Activated B cell treated with CpG ODN at 0.5 μM for 24 hours (primary cell): ENCODE measurements around the gene KDM4C. TPM values are rescaled to one million over a fixed set of nuclear protein-coding genes. Genes with fewer than 3 reads are reported as not detected.
"Not testable (repeated sequence)": the region's sequence is repeated elsewhere in the genome, so short reads cannot be mapped to it uniquely, and the experiment has no call there.

Experiments used
- ATAC-seq: fragments of 200-7000 bp; cut with Tn5 transposase; one replicate; pipeline ENCODE4 v1.10.0; 2021; ENCODE audit warnings: low read depth, mild to moderate bottlenecking, moderate library complexity
- CTCF ChIA-PET: fragments of 350-600 bp; sonication (Branson Sonifier 250); formaldehyde crosslinking; loops from one replicate; lab custom pipeline; 2021; ENCODE audit warnings: antibody characterized with exemption; lab: Charles Lee
- POLR2A ChIA-PET: fragments of 350-600 bp; sonication (Branson Sonifier 250); formaldehyde crosslinking; loops from one replicate; lab custom pipeline; 2021; ENCODE audit warnings: antibody characterized with exemption; lab: Charles Lee
- DNase-seq: peaks from one replicate; pipeline ENCODE4 v3.0.0; 2022
- H3K27ac Mint-ChIP-seq: one replicate; pipeline ENCODE4 v1.8.0; 2020; ENCODE audit warnings: mixed read lengths
- H3K27me3 Mint-ChIP-seq: one replicate; pipeline ENCODE4 v1.8.0; 2021; ENCODE audit warnings: mixed read lengths
- H3K36me3 Mint-ChIP-seq: one replicate; pipeline ENCODE4 v1.8.0; 2021; ENCODE audit warnings: low read depth, mixed read lengths
- H3K4me1 Mint-ChIP-seq: one replicate; pipeline ENCODE4 v1.8.0; 2021; ENCODE audit warnings: mixed read lengths
- H3K4me3 Mint-ChIP-seq: one replicate; pipeline ENCODE4 v1.8.0; 2020; ENCODE audit warnings: mild to moderate bottlenecking, mixed read lengths
- H3K9me3 Mint-ChIP-seq: one replicate; pipeline ENCODE4 v1.8.0; 2020; ENCODE audit warnings: mixed read lengths
- intact Hi-C: fragments of 100-400 bp; cut with micrococcal nuclease; formaldehyde crosslinking; loops from one replicate; pipeline ENCODE4 v1.15.1; 2024
- total RNA-seq: library from RNA; stranded (reverse); gene quantifications from 2 replicates; pipeline ENCODE4 v1.2.3, GENCODE V29; 2022
- TF ChIP-seq, protein P1 (sequence below): fragments of 200-600 bp; IDR thresholded peaks from one replicate; pipeline ENCODE4 v1.8.0; 2022; ENCODE audit warnings: antibody characterized with exemption, mild to moderate bottlenecking

KDM4C gene
- total RNA-seq, 1 donor from 2014 or later: 113 TPM

DNA sequence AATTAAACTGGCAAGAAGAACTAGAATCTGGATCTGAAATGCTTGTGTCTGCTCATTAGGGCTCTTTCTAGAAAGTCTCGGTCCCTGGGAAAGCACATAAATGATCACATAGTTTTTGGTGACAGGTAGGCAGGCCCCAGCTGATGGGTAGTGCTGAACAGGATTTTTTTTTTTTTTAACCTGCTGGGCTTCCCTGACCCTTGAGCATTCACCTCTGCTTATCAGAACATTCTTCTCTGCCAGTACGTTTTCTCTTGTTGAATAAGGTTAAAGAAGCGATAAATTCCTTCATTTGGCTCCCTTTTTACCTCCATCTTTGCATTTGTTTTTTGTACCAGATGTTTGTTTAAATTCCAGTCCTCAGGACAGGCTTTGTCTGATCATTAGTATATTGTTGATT is 8.8 kb downstream of the KDM4C start:
- ChIA-PET CTCF (no interaction called here), POLR2A (no interaction called here)
- no peak overlapping the region for H3K4me3 Mint-ChIP-seq
- TF ChIP-seq, protein P1, sequence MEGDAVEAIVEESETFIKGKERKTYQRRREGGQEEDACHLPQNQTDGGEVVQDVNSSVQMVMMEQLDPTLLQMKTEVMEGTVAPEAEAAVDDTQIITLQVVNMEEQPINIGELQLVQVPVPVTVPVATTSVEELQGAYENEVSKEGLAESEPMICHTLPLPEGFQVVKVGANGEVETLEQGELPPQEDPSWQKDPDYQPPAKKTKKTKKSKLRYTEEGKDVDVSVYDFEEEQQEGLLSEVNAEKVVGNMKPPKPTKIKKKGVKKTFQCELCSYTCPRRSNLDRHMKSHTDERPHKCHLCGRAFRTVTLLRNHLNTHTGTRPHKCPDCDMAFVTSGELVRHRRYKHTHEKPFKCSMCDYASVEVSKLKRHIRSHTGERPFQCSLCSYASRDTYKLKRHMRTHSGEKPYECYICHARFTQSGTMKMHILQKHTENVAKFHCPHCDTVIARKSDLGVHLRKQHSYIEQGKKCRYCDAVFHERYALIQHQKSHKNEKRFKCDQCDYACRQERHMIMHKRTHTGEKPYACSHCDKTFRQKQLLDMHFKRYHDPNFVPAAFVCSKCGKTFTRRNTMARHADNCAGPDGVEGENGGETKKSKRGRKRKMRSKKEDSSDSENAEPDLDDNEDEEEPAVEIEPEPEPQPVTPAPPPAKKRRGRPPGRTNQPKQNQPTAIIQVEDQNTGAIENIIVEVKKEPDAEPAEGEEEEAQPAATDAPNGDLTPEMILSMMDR: no peak
- H3K4me1 Mint-ChIP-seq: peaks cover 68% of the 10 kb centered on the region
- peaks cover 5% of the 10 kb centered on the region for H3K9me3 Mint-ChIP-seq
- intact Hi-C loops: no loop called here
- ATAC-seq (no peak), DNase-seq (no peak)
- no peak overlapping the region for H3K27ac Mint-ChIP-seq
- H3K27me3 Mint-ChIP-seq: no peaks in the 10 kb centered on the region
- peaks cover 10% of the 10 kb centered on the region for H3K36me3 Mint-ChIP-seq

DNA sequence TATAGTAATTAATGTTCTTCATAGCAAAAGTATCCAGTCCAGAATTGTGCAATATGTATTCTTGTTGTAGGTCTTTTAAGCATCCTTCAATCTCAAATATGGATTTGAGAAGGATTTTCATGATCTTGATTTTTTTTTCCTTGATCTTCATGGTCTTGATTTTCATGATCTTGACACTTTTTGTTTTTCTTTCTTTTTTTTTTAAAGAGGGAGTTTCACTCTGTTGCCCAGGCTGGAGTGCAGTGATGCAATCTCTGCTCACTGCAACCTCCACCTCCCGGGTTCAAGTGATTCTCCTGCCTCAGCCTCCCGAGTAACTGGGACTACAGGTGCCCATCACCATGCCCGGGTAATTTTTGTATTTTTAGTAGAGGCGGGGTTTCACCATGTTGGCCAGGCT is 10.8 kb downstream of the KDM4C start:
- H3K9me3 Mint-ChIP-seq, H3K27me3 Mint-ChIP-seq, CTCF ChIA-PET, ATAC-seq, intact Hi-C loops, H3K36me3 Mint-ChIP-seq, H3K4me3 Mint-ChIP-seq, DNase-seq: not testable (repeated sequence)
- H3K4me1 Mint-ChIP-seq: peaks cover 54% of the 10 kb centered on the region
- peak overlapping the region; percentile 50 for H3K27ac Mint-ChIP-seq
- POLR2A ChIA-PET: interaction anchor here (2.5 kb wide), 1 partner anchor 11 kb away, joined by 14 read pairs; the partner anchor contains the start of gene KDM4C

DNA sequence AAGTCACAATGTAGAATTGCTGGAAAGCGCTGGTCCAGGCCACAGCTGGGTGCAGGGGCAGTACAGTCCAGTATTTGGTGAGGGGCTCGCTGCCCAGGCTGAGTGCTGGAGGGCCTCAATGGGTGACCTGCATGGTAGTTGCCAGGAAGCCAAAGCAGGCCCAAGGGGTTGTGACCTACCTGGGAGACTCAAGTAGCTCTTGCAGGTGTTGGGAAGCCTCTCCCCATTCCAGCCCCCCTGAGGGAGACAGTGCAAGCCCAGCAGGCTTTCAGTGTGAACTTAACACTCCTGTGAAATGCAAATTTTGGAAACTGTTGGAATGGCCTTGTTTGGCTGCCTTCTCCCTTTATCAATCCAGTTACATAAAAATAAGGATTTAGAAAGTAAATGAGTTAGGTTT is 13.9 kb downstream of the KDM4C start:
- ATAC-seq (no peak), DNase-seq (no peak)
- Mint-ChIP-seq H3K4me1 (peaks cover 49% of the 10 kb centered on the region), H3K36me3 (peaks cover 5% of the 10 kb centered on the region), H3K9me3 (no peaks in the 10 kb centered on the region), H3K4me3 (no peak overlapping the region), H3K27ac (no peak overlapping the region), H3K27me3 (no peaks in the 10 kb centered on the region)
- ChIA-PET CTCF (no interaction called here), POLR2A (interaction anchor here (1.4 kb wide), 1 partner anchor 14 kb away, joined by 9 read pairs; the partner anchor contains the start of gene KDM4C)
- intact Hi-C loops: no loop called here
- TF ChIP-seq, protein P1: no peak

DNA sequence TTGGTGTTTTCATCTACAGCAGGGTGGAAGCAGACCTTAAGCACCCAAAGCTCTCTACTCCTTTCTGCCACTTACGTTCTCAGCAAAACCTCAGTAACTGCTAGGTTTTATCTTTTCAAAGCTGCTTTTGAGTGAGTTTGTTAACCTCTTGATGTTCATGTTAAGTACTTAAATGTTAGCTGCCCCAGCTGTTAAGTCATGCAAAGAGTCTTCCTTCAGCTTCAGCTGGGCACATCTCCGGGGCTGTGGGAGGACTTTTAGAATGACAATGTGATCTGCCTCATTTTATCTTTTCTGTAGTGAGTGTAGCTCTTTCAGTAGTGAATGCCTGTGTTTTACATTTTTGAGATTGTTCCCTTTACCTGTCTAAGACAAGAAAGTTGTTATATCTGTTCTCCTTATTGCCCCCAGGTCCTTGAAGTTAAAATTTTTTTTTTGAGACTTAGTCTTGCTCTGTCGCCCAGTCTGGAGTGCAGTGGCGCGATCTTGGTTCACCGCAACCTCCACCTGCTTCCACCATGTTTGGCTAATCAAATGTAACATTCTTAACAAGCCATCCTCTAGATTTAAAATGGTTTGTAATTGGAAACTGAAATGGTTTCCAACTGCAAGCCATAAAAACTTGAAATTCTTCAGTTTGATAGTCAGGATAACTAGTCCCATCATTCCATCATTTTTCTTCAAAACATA is 19.6 kb downstream of the KDM4C start:
- no peaks in the 10 kb centered on the region for H3K27me3 Mint-ChIP-seq
- TF ChIP-seq, protein P1: no peak
- peak overlapping the region; percentile 72 for H3K27ac Mint-ChIP-seq
- DNase-seq: no peak
- H3K4me1 Mint-ChIP-seq: peaks cover 74% of the 10 kb centered on the region
- peak overlapping the region; percentile 56 for H3K4me3 Mint-ChIP-seq
- no peaks in the 10 kb centered on the region for H3K9me3 Mint-ChIP-seq
- peaks cover 3% of the 10 kb centered on the region for H3K36me3 Mint-ChIP-seq
- CTCF ChIA-PET: no interaction called here
- POLR2A ChIA-PET: interaction anchor here (0.7 to 7.1 kb wide), 3 partner anchors 14 to 20 kb away, joined by 3 to 49 read pairs (median 3); partner anchors contain the start of gene KDM4C
- peak; percentile 72 for ATAC-seq
- intact Hi-C loops: no loop called here

DNA sequence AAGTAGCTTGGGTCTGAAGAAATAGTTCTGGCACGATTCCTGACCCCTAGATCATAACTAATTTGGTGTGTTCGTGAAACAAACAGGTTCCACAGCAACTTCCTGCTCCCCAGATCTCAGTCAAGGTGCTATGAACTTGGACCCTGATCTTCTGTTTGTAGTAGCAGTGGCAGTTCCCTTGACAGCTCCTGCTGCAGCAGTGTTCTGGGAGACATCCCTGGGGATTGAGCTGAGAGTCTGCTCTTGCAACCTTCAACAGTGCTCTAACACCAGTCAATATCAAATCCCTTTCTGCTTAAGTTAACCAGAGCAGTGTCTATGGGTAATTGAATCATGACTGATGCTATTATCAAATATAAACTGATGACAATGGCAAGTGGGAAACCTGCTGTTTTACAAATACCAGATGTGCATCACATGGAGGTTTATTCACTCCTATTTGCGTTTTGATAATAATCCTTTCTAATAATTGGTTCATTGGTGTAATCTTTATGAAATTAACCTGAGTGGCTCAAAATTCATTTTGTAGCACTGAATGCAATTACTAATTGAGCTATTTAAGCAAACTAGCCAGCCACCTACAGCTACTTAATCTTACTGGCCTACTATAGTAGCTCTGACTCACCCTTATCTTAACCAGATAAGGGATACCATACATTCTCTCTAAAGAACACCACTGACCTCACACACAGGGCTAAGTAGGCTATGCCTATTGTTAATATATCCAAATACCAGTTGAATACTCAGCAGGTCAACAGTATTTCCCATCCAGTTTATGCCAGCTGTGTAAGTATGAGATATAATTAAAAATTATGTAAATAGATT is 21.9 kb downstream of the KDM4C start:
- Mint-ChIP-seq H3K36me3 (peaks cover 3% of the 10 kb centered on the region), H3K9me3 (no peaks in the 10 kb centered on the region), H3K27me3 (no peaks in the 10 kb centered on the region), H3K4me3 (peak overlapping the region; percentile 44), H3K4me1 (peaks cover 94% of the 10 kb centered on the region), H3K27ac (peak overlapping the region; percentile 63)
- DNase-seq (no peak), ATAC-seq (peak; percentile 29)
- CTCF ChIA-PET: interaction anchor here (0.6 to 1.5 kb wide), 3 partner anchors 20 to 47 kb away, joined by 3 to 4 read pairs (median 3); no protein-coding TSS in a partner anchor
- POLR2A ChIA-PET: interaction anchor here (0.6 to 7.1 kb wide), 5 partner anchors 22 to 367 kb away, joined by 3 to 49 read pairs (median 5); partner anchors contain the start of gene KDM4C
- intact Hi-C loops: loop anchor here (2.0 to 5.0 kb wide), 3 partner anchors 15 to 38 kb away; no protein-coding TSS in a partner anchor
- TF ChIP-seq, protein P1: no peak
